HG02623 (cell line): ENCODE results near the gene NANOS1.

Experiments
- ATAC-seq: cut with Tn5 transposase; IDR thresholded peaks from one replicate; pipeline ENCODE4 v1.9.1; 2021; ENCODE audit warnings: moderate library complexity; ENCODE audit not compliant: unreplicated experiment

The NANOS1 gene

GRCh38 chr10:119055472-119055871 lies 26.0 kb downstream of the NANOS1 start:
- no peak for ATAC-seq

GRCh38 chr10:119058010-119058409 lies 28.5 kb downstream of the NANOS1 start:
- no peak for ATAC-seq

GRCh38 chr10:119059557-119059956 lies 30.0 kb downstream of the NANOS1 start:
- ATAC-seq, result no peak

GRCh38 chr10:119060107-119060506 lies 30.6 kb downstream of the NANOS1 start:
- no peak for ATAC-seq

GRCh38 chr10:119061352-119061751 lies 31.8 kb downstream of the NANOS1 start:
- no peak for ATAC-seq

- no peak for ATAC-seq
Observed at GRCh38 chr10:119061926-119062325, 32.4 kb downstream of the NANOS1 start.

DNA sequence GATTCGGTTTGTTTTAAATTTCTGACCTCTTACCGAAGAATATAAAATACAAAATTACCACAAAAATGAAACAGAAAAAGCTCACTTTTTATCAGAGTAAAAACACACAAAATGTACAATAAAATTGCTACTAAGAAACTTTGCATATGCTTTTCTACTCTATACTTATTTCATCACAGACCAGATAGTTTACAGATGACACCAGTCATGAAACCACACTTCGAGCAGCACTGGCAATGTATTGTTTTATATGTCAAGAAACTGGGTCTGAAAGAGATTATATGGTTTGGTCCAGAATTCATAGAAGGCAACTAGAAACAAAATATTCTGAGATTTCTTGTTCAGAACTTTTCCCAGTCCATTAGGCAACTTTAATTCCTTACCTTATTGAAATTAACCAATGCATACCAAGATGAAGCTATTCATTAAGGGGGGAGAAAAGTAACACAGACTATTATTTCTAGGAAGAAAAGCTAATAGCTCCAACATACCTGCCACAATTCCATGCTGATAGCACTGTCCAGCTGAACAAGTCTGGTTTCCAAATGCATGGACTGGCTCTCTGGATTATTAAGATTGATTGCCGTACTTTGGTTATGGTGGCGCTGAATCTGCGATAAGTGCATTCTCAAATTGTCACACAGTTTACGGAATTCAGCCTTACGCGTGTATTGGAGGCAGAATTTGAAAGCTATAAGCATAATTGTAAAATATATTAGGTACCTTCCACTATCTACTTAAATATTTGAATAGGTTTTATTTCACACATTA lies 41.1 kb downstream of the NANOS1 start:
- ATAC-seq, result no peak

GRCh38 chr10:119073584-119073983 lies 44.1 kb downstream of the NANOS1 start:
- no peak for ATAC-seq

- ATAC-seq, result no peak
Observed at GRCh38 chr10:119078422-119079179, 49.1 kb downstream of the NANOS1 start.

GRCh38 chr10:119079599-119080520 lies 50.3 kb downstream of the NANOS1 start:
- peak; percentile 52 for ATAC-seq

DNA sequence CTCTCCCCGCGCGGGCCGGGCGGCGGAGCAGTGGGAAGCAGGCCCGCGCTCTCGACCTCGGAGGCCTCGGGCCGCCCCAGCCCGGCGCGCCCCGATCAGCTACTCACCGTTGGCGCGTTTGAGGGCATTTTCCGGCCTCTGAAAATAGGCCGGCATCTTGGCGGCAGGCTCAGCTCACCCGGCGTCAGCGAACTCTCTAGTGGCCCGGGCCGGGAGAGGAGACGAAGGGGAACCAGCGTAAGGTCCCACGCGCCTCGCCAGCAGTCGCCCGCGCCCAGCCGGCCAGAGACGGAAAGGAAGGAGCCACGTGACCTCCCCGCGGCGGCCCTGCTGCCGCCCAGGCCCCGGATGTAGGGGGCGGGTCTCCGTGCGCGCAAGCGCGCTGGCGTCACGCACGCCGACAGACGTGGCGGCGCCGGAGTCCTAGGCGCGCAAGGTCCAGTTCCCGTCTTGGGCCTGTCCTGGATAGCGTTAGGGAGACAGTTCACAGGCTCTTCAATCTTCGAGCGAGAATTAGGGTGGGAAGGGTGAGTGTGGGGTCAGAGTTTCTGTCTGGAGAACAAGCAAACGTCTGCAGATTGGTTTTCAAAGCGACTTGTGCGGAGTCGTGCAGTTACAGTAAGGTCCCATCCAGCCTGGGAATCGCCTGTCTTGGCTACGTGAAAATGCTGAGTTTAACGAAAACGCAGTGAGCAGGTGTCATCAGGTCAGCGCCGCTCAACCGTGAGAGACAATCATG lies 51.2 kb downstream of the NANOS1 start, which contains the start of gene EIF3A:
Gene EIF3A (minus strand): TSS at position 297 of the 739 bp plus-strand sequence. CDS start 141 bp downstream, at position 156.
- ATAC-seq, result peak; percentile 78
